ENCODE data around the gene OR2C1.
A peak's percentile ranks its signal among the peaks of the same experiment; 100 is the strongest.

Gene OR2C1

GRCh38 chr16:3362931-3363330, 7.2 kb downstream of the OR2C1 start:
- H3K4me3 ChIP-seq (ENCODE audit: low read depth, low read length), result no peak overlapping the region
- no peak for TF ChIP-seq CTCF (IDR thresholded peaks at IDR 0.05; ENCODE audit: low read depth, low read length)

- H3K4me3 ChIP-seq (ENCODE audit: low read depth, low read length), result no peak overlapping the region
- TF ChIP-seq CTCF (IDR thresholded peaks at IDR 0.05; ENCODE audit: low read depth, low read length), result no peak
These were observed 8.1 kb downstream of the OR2C1 start for GRCh38 chr16:3363793-3364192.

GRCh38 chr16:3364774-3365427, 9.2 kb downstream of the OR2C1 start:
- TF ChIP-seq CTCF (IDR thresholded peaks at IDR 0.05; ENCODE audit: low read depth, low read length), result no peak
- H3K4me3 ChIP-seq (ENCODE audit: low read depth, low read length), result peak overlapping the region; percentile 71

GRCh38 chr16:3369073-3369472, 13.4 kb downstream of the OR2C1 start:
- no peak overlapping the region for H3K4me3 ChIP-seq (ENCODE audit: low read depth, low read length)
- TF ChIP-seq CTCF (IDR thresholded peaks at IDR 0.05; ENCODE audit: low read depth, low read length), result no peak

GRCh38 chr16:3375680-3376079, 20.0 kb downstream of the OR2C1 start:
- no peak overlapping the region for H3K4me3 ChIP-seq (ENCODE audit: low read depth, low read length)
- TF ChIP-seq CTCF (IDR thresholded peaks at IDR 0.05; ENCODE audit: low read depth, low read length), result no peak

- TF ChIP-seq CTCF (IDR thresholded peaks at IDR 0.05; ENCODE audit: low read depth, low read length), result no peak
- no peak overlapping the region for H3K4me3 ChIP-seq (ENCODE audit: low read depth, low read length)
These were observed 22.2 kb downstream of the OR2C1 start for GRCh38 chr16:3377917-3378316.

- H3K4me3 ChIP-seq (ENCODE audit: low read depth, low read length), result no peak overlapping the region
- no peak for TF ChIP-seq CTCF (IDR thresholded peaks at IDR 0.05; ENCODE audit: low read depth, low read length)
These were observed 27.4 kb downstream of the OR2C1 start for GRCh38 chr16:3383045-3383448.
